DOHH2 (cell line): ENCODE data around the gene PSPH.

Experiments
- CTCF ChIP-seq: fragments of 200-600 bp; sonication (generic); IDR thresholded peaks from one replicate; pipeline ENCODE4 v1.5.1; 2014; ENCODE audit warnings: antibody characterized with exemption, mild to moderate bottlenecking, low read depth, low read length; ENCODE audit not compliant: poor library complexity, severe bottlenecking
- EZH2phosphoT487 ChIP-seq: fragments of 200-600 bp; sonication (generic); IDR thresholded peaks from 2 replicates; pipeline ENCODE4 v1.6.1; 2017; ENCODE audit warnings: borderline replicate concordance, mild to moderate bottlenecking, antibody characterized with exemption, low read length, moderate library complexity, mixed read lengths

- no peak for TF ChIP-seq EZH2phosphoT487
- TF ChIP-seq CTCF, result no peak
These were observed 22.2 kb downstream of the PSPH start for GRCh38 chr7:56028942-56029630.
